DOHH2 (cell line): ENCODE results near the gene ACTR6.

Experiments
- CTCF ChIP-seq: fragments of 200-600 bp; sonication (generic); IDR thresholded peaks from one replicate; pipeline ENCODE4 v1.5.1; 2014; ENCODE audit warnings: antibody characterized with exemption, mild to moderate bottlenecking, low read depth, low read length; ENCODE audit not compliant: poor library complexity, severe bottlenecking
- EZH2phosphoT487 ChIP-seq: fragments of 200-600 bp; sonication (generic); IDR thresholded peaks from 2 replicates; pipeline ENCODE4 v1.6.1; 2017; ENCODE audit warnings: borderline replicate concordance, mild to moderate bottlenecking, antibody characterized with exemption, low read length, moderate library complexity, mixed read lengths

GRCh38 chr12:100248886-100249285, 48.3 kb downstream of the ACTR6 start:
- TF ChIP-seq CTCF (no peak), EZH2phosphoT487 (no peak)
